Measurements from ENCODE around the gene SGSM2.

The SGSM2 gene

GRCh38 chr17:2399572-2400473, 62.5 kb downstream of the SGSM2 start:
- peak; percentile 97 for DNase-seq

DNA sequence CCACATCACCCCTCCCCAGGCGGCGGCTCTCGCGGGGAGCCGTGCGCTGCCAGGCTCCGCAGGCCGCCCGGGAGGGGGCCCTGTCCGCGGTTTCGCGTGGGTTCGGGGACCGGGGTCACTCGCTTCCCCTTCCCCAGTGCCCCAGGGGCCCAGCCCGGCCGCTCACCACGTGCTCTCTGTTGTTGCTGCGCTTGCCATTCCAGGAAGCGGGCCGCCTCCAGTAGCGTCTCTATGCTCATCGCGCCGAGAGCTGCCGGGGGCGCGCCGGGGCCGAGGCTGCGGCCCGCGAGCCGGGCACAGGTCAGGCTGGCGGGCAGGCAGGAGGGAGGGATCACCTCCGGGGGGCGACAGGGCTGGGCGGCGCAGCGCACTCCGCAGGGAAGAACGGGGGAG, 63.2 kb downstream of the SGSM2 start:
- DNase-seq = no peak

DNA sequence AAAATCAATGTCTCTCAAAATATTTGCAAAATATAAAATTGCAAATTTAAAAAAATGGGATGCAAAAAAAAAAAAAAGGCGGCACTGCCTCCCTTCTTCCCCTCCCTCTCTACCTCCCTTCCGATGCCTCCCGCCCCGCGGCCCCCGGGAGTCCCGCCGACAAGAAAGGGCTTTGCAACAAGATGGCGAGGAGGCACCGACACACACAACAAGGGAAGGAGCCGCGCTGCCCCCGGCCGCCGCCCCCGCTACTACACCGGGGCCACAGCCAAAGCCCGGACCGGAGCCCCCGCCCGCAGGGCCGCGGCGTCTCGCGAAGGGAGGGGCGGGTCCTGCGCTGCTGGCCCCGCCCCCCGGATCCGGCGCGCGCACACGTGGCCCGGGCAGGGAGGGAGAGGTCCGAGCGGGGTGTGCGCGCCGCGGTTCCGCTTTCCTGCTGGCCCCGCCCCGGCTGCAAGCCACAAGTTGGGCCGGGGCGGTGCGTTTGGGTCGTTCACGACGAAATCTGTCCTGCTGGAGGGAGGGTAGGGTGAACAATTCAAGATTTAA, 63.6 kb downstream of the SGSM2 start, which contains the start of gene MNT:
Gene MNT, minus strand, starts transcription at position 184 of the 549 bp plus-strand sequence. CDS start 348 bp downstream, outside the sequence.
- peak; percentile 89 for DNase-seq

DNA sequence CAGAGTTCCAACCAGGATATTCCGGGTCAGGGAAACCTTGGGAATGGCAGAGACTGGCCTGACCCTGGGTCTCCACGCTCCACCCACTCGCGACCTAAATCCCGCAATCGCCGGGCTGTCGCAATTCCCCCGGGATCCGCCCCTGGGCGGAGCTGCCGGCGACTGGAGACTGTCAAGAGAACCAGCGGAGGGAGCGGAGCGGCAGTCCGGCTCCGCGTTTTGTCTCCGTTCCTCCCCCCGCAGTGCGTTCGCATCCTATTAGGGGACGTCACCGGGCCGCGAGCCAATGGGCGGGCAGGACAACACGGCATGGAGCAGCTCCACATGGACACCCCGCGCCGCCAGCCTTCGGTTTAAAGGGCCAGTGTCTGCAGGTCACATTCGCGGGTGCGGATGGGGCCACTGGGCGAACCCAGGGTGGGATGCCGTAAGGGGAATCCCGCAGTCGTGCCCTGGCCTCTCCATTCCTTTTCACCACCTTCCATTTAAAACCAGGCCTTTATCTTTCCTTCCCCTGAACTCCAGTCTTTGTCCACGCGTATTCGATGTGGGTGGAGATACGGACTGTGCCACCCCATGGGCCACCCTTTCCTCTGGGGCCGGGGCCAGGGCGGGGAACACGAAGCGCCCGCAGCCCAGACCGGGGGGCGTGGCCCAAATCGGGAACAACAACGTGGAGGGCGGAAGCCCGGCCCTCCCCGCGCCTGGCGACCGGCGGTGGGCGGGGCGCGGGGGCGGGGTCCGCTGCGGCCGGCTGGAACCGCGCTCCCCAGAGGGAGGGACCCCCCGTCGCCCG, 64.3 kb downstream of the SGSM2 start:
- DNase-seq = peak; percentile 98

DNA sequence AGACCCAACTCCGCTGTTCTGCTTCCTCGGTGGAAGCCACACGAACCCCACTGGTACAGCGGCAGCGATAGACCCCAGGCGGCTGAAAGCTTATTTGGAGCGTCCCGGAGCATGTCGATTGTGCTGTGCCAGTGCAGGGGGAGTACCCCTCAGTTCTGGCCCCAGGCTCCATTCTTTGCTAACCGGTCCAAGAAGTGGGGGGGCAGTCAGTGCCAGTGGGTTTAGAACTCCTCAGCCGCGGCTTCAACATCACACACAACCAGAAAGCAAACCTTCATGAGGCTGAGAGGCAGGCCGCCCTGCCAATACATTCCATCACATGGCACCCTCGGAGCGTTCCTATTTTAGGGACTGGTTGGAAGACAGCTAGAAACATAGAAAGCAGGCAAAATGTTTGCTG, 65.2 kb downstream of the SGSM2 start:
- no peak for DNase-seq

GRCh38 chr17:2403044-2403443, 65.7 kb downstream of the SGSM2 start:
- DNase-seq = no peak

DNA sequence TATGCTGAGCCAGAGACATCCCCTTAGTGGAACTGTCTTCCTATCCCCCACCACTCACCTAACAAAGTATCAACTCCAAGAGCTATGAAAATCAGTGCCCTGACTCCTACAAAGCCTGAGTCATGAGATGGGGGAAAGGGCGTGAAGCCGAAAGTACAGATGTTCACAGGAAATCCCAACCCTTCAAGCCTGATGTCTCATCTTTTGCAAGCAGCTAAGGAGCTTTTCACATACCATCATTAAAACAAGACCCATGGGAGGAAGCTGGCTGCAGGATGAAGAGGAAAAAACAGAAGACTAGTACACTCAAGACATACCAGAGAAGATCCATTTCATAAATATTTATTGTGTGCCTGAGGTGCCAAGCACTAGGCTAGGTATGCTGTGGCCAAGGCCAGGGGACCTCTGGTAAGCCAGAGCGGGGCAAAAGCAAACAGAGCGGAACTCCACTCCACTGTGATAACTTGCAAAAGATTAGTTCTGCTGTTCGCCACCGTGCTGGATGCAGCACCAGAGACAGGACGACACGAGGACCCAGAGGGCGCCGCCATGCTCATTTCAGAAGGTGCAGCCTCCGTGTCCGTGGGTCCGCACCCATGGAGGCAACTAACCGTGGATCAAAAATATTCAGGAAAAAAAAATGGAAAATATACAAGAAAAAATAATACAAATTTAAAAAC, 68.1 kb downstream of the SGSM2 start:
- peak; percentile 45 for DNase-seq

- no peak for DNase-seq
These were observed 69.1 kb downstream of the SGSM2 start for GRCh38 chr17:2406271-2406902.

- peak; percentile 86 for DNase-seq
These were observed 69.8 kb downstream of the SGSM2 start for GRCh38 chr17:2406903-2407790.

DNA sequence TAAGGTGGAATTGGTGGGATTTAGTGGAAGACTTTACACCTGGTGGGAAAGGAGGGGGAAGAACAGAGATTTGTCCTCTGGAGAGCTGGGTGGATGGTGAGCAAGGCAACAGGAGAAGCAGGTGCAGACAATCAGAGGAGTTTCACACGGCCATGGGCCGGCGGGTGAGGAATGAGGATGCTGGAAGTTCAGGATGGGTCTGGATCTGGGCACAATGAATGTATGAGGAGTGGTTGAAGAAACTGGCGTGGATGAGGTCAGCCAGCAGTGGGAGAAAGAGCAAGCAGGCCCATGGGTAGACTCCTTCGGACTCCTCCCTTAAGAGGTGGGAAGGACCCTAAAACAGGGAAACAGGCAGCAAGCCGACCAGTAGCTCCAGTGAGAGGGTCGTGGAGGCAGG, 73.7 kb downstream of the SGSM2 start:
- no peak for DNase-seq

- DNase-seq = no peak
These were observed 75.3 kb downstream of the SGSM2 start for GRCh38 chr17:2412561-2413021.

DNA sequence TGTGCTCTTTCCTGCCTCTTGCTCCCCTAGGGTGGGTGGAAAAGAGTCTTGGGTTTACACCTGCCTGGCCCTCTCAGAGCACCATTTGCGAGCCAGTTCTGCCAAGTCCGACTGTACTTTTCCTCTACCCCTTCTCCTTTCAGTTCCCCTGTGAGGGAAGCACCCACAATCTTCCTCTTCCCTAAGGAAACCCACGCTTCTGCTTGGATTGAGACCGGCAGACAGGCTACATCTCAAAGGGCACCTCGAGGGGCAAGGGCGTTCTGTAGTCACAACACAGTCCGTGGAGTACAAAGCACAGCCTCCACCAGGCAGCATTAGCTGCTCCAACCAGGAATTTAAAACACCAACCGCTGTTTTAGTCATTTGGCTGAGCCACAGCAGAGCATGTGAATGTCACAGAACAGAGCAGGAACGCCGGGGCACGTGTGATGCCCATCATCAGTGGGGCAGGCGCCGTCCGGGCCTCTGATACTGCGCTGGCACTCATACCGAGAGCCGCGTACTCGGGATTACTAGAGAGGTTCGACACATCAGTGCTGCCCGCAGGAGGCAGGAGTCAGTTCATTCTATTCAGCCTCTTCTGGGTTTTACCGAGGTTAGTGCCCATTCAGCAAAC, 77.3 kb downstream of the SGSM2 start:
- no peak for DNase-seq

DNA sequence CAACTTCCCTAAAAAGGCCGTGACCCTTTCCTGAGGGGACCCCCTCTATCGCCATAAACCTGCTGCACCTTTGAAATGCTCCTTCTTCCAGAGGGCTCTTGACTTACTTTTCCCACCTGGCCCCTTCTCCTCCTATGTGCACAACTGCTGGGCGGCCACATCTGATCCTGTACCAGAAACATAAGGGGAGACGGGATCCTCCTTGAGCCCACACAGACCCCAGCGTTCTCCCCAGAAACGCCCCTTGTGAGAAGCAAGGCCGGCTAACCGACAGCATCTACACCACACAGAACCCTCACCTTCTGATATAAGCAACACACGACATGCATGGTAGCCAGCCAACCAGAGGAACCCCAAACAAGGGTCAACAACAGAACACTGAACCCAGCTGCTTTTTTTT, 77.8 kb downstream of the SGSM2 start:
- no peak for DNase-seq

DNA sequence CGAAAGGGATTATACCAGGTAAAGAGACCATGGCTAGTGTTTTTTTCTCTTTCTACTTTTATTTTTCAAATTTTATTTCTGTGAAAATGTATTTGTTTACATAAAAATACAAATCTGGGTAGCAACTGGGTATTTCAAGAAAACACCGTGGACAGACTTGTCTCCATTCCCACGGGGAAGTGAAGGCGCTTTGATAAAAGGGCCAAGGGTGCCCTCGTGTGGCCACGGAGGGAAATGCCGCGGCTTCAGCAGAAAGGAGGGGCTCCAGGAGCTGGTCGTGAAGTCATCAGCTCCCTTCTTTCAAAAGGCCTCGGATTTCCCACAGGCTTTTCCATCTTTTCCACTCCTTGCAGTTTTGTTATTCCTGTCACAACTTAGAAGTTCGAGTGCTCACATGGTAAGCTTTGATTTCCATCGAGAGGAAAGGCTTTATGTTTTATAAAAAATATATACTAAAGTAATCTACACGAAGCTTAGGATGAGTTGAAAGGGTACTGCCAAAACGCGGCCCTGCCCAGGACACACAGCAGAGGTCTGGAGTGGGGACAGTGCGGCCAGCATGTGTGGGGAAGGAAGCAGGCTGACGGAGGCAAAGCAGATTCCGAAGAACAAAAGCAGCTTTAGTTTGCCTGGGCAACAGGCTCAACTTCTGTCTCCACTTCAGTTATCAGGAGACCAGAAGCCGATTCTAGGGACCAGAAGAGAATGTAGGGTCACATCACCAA, 78.9 kb downstream of the SGSM2 start:
- DNase-seq = peak; percentile 41

DNA sequence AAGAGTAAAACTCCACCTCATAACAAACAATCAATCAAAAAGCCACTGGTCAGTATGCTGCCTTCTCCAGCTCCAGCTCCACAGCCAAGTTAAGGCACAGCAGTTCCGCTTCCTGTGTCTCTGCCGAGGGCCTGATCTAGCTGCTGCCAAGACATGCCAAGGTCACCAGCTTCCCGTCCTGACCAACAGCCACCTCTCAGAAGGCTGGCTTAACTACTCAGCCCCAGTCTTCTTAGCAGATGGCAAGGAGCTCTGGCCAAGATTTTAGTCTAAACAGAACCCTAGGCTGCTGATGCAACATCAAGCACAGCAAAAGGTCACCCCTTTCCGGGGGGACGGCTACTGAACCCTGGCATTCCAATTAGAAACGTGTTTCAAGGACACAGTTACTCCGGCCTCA, 81.3 kb downstream of the SGSM2 start:
- DNase-seq = no peak

DNA sequence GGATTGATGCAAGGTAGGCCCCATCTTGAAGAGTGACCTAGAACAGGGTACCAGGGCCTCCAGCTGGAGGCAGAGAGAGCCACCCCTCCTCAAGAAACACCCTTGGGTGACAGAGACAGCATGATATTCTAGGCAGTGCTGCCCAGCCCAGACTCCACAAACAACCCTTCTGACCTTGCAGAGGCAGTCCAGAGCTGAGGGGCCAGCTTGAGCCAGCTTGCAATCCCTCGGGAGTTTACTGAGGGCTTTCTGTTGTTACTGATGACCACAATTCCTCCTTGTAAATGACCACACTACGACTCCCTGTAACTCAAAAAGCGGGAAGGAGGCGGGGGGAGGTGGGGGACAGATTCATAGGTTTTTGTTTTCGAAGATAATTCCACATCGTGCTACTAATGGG, 82.2 kb downstream of the SGSM2 start:
- no peak for DNase-seq

- no peak for DNase-seq
These were observed 82.9 kb downstream of the SGSM2 start for GRCh38 chr17:2420176-2420575.

DNA sequence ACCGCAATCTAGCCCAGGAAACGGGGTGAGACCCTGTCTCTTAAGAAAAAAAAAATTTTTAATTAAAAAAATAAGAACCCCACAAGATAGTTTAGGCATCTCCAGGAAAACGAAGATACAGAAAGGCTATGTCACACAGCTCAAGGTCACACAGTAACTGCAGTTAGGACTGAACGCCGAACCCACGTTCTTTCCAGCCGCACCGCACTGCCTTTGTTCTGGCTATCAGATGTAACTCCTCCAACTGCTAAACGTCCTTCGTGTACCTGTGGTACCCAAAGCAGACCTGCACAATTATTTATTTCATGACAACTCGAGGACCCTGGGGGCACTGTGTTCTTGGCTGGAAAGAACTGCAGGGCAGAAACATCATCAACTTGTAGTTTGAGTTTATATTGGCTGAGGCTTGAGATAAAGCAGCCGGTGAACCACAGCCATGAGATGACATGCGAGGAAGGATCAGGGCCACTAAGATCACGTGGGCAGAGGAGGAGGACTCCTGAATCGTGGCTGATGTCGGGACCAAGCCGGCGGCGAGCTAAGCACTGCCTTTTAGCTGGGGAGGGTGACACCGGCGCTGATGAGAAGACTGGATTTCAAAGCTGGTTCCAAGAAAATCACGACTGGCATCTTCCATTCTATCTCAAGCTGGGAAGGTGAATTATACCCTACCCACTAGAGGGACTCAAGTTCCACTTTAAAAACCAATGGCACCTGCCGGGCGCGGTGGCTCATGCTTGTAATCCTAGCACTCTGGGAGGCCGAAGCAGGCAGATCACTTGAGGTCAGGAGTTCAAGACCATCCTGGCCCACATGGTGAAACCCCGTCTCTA, 84.2 kb downstream of the SGSM2 start:
- no peak for DNase-seq

DNA sequence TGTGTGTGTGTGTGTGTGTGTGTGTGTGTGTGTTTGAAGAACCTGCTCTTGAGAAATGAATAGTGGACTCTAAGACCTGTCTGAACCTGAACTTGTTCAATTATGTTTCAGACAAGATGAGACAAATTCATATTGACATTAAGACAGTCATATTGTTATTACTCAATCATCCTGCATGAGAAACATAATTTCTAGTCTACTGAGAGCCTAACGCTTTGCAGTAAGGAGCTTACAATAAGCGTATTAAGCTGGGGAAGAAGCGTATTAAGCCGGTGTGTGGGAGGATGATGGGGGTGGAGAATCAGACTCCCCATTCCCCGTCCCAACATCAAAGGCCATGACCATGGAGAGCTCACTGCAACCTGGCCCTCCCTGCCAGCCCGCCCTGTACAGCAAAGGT, 86.0 kb downstream of the SGSM2 start:
- no peak for DNase-seq
